HepG2 (cell line): ENCODE results near the gene BAG3. TPM values are rescaled to one million over a fixed set of nuclear protein-coding genes. Genes with fewer than 3 reads are reported as not detected.

Source experiments
- ARID3A ChIP-seq: IDR thresholded peaks from 2 replicates; pipeline ENCODE4 v1.6.1; 2012; ENCODE audit warnings: low read depth, low read length, improper control_type of control experiment
- CTCF ChIP-seq: sonication (generic); formaldehyde crosslinking; IDR thresholded peaks from 2 replicates; pipeline ENCODE4 v1.5.0; 2020; ENCODE audit warnings: mild to moderate bottlenecking, missing genetic modification reagents, moderate library complexity
- ELF1 ChIP-seq: sonication (generic); formaldehyde crosslinking; IDR thresholded peaks from 2 replicates; pipeline ENCODE4 v1.4.0; 2020; ENCODE audit warnings: missing genetic modification reagents
- FOXO1 ChIP-seq: sonication (generic); formaldehyde crosslinking; IDR thresholded peaks from 2 replicates; pipeline ENCODE4 v1.4.0; 2020; ENCODE audit warnings: missing genetic modification reagents
- FOXP4 ChIP-seq: sonication (generic); formaldehyde crosslinking; IDR thresholded peaks from 2 replicates; pipeline ENCODE4 v1.4.0; 2020; ENCODE audit warnings: missing genetic modification reagents
- HNF4A ChIP-seq: sonication (generic); formaldehyde crosslinking; IDR thresholded peaks from 2 replicates; pipeline ENCODE4 v1.4.0; 2020; ENCODE audit warnings: missing genetic modification reagents
- MAX ChIP-seq: IDR thresholded peaks from 2 replicates; pipeline ENCODE4 v1.6.1; 2012; ENCODE audit warnings: inconsistent platforms
- POGK ChIP-seq: sonication (generic); formaldehyde crosslinking; conservative IDR thresholded peaks from 2 replicates; pipeline ENCODE4 v1.8.0; 2022; ENCODE audit warnings: mild to moderate bottlenecking, moderate library complexity, missing genetic modification reagents
- RARA ChIP-seq: IDR thresholded peaks from 2 replicates; pipeline ENCODE4 v1.6.1; 2016; ENCODE audit warnings: missing genetic modification reagents, missing compliant biosample characterization
- SAP130 ChIP-seq: IDR thresholded peaks from 2 replicates; pipeline ENCODE4 v1.6.1; 2016; ENCODE audit warnings: low read depth
- SMARCC2 ChIP-seq: fragments of 450-650 bp; IDR thresholded peaks from 2 replicates; pipeline ENCODE4 v1.6.1; 2017; ENCODE audit warnings: antibody characterized with exemption, mild to moderate bottlenecking
- TAF1 ChIP-seq: sonication (generic); formaldehyde crosslinking; IDR thresholded peaks from 2 replicates; pipeline ENCODE4 v1.4.0; 2020; ENCODE audit warnings: missing genetic modification reagents
- ZBTB3 ChIP-seq: sonication (generic); formaldehyde crosslinking; IDR thresholded peaks from 2 replicates; pipeline ENCODE4 v1.4.0; 2020; ENCODE audit warnings: low read depth, mild to moderate bottlenecking, moderate library complexity, missing genetic modification reagents, borderline replicate concordance
- ZMAT5 ChIP-seq: sonication (generic); formaldehyde crosslinking; IDR thresholded peaks from 2 replicates; pipeline ENCODE4 v1.5.0; 2020; ENCODE audit warnings: mild to moderate bottlenecking, low read depth, missing genetic modification reagents, borderline replicate concordance
- ZNF501 ChIP-seq: sonication (generic); formaldehyde crosslinking; IDR thresholded peaks from 2 replicates; pipeline ENCODE4 v1.5.1; 2020; ENCODE audit warnings: mild to moderate bottlenecking, moderate library complexity, missing genetic modification reagents
- ZNF513 ChIP-seq: sonication (generic); formaldehyde crosslinking; conservative IDR thresholded peaks from 2 replicates; pipeline ENCODE4 v1.5.0; 2020; ENCODE audit warnings: missing genetic modification reagents
- ZNF747 ChIP-seq: sonication (generic); formaldehyde crosslinking; IDR thresholded peaks from 2 replicates; pipeline ENCODE4 v1.8.1; 2023; ENCODE audit warnings: missing genetic modification reagents, mild to moderate bottlenecking, borderline replicate concordance
- polyA plus RNA-seq, 8 experiments: library from polyadenylated mRNA; depleted of rRNA in 3 of 8; stranded (reverse) in 7 of 8; unstranded in 1 of 8; fragments of >200 nt; fragmentation: Illumina TruSeq in 4 of 8; extraction: Trizol in 4 of 8; gene quantifications; 2 replicates each; pipeline versions ENCODE4 v1.2.1 to v1.2.3, GENCODE V29; 2011 to 2016; ENCODE audit warnings: low read depth in 4 of 8, missing spikeins in 1 of 8, mixed read lengths in 1 of 8; ENCODE audit not compliant: insufficient read depth in 1 of 8
- total RNA-seq, 5 experiments: library from RNA; depleted of rRNA; stranded (reverse); fragments of >200 nt; fragmentation: Illumina TruSeq; extraction: Trizol; gene quantifications; 2 replicates each; pipeline ENCODE4 v1.2.3, GENCODE V29; 2016; ENCODE audit warnings: low read depth in 1 of 5

BAG3 gene
- total and polyA plus RNA-seq, 2 of the 13 experiments (the other 11 are each of a cell fraction or from before 2014, with no cell fraction given): 2.9 to 6.7 TPM

- TF ChIP-seq ZNF747 (CRISPR knock-in tag) (no peak), ZNF513 (no peak), POGK (CRISPR knock-in tag) (no peak), ZNF501 (CRISPR knock-in tag) (0 out of 2 replicates have a peak, but pooled peaks have one; percentile 25), HNF4A (CRISPR knock-in tag) (peak; percentile 24; the same call in 1 of the 2 replicates), ZMAT5 (CRISPR knock-in tag) (no peak), TAF1 (CRISPR knock-in tag) (0 out of 2 replicates have a peak, but pooled peaks have one; percentile 22), ARID3A (no peak), ELF1 (CRISPR knock-in tag) (peak; percentile 20; the same call in 1 of the 2 replicates), SAP130 (peak; percentile 71), CTCF (0 out of 2 replicates have a peak, but pooled peaks have one; percentile 5), FOXO1 (CRISPR knock-in tag) (no peak), RARA (CRISPR knock-in tag) (peak; percentile 5; the same call in 1 of the 2 replicates), ZBTB3 (CRISPR knock-in tag) (no peak), FOXP4 (CRISPR knock-in tag) (no peak), SMARCC2 (no peak), MAX (peak; percentile 42; the same call in 1 of the 2 replicates)
Measured at GRCh38 chr10:119723624-119724023, 72.4 kb downstream of the BAG3 start (continued).
